SIG-M5 treated with dmso at 0.1 percent for 504 hours (cell line): ENCODE data around the gene TLR10.
"Not testable (repeated sequence)": the region's sequence is repeated elsewhere in the genome, so short reads cannot be mapped to it uniquely, and the experiment has no call there.

ENCODE experiments used
- DNase-seq: peaks from one replicate; lab custom pipeline; 2025; ENCODE audit not compliant: unreplicated experiment; lab: John Stamatoyannopoulos, UW

TLR10 gene

GRCh38 chr4:38782452-38783108 lies at the start of gene TLR10:
Gene TLR10, minus strand, starts transcription at chr4:38782990. Its CDS starts 7,400 bp downstream, at chr4:38775590.
- DNase-seq = peak; percentile 49

- no peak for DNase-seq
These were observed 49.4 kb upstream of the TLR10 start for GRCh38 chr4:38832206-38832605.

- no peak for DNase-seq
These were observed 48.9 kb upstream of the TLR10 start for GRCh38 chr4:38831653-38832052.

- no peak for DNase-seq
These were observed 46.4 kb upstream of the TLR10 start for GRCh38 chr4:38829237-38829636.

- no peak for DNase-seq
These were observed 41.0 kb upstream of the TLR10 start for GRCh38 chr4:38823766-38824165.

GRCh38 chr4:38822748-38823303 lies 40.0 kb upstream of the TLR10 start:
- DNase-seq = no peak

- no peak for DNase-seq
These were observed 38.9 kb upstream of the TLR10 start for GRCh38 chr4:38821739-38822138.

GRCh38 chr4:38820329-38821061 lies 37.7 kb upstream of the TLR10 start:
- DNase-seq = no peak

GRCh38 chr4:38819569-38819968 lies 36.8 kb upstream of the TLR10 start:
- DNase-seq = no peak

- no peak for DNase-seq
These were observed 35.7 kb upstream of the TLR10 start for GRCh38 chr4:38818441-38818976.

GRCh38 chr4:38815885-38816782 lies 33.3 kb upstream of the TLR10 start:
- DNase-seq = peak; percentile 36

- no peak for DNase-seq
These were observed 31.6 kb upstream of the TLR10 start for GRCh38 chr4:38814386-38814785.

- DNase-seq = no peak
These were observed 28.5 kb upstream of the TLR10 start for GRCh38 chr4:38811297-38811696.

GRCh38 chr4:38807462-38807861 lies 24.7 kb upstream of the TLR10 start:
- not testable (repeated sequence) for DNase-seq

- DNase-seq = not testable (repeated sequence)
These were observed 23.5 kb upstream of the TLR10 start for GRCh38 chr4:38806251-38806650.

- DNase-seq = peak; percentile 87
These were observed 22.8 kb upstream of the TLR10 start for GRCh38 chr4:38805530-38806145.

- DNase-seq = peak; percentile 71
These were observed 22.0 kb upstream of the TLR10 start, which contains the start of gene TLR1 for GRCh38 chr4:38804654-38805295. Gene TLR1, minus strand, starts transcription at chr4:38804791. Its CDS starts 5,960 bp downstream, at chr4:38798831.

- no peak for DNase-seq
These were observed 21.3 kb upstream of the TLR10 start for GRCh38 chr4:38803833-38804653.
